ENCODE results near the gene RNF115. TPM values are rescaled to one million over a fixed set of nuclear protein-coding genes. Genes with fewer than 3 reads are reported as not detected.

RNF115 gene
- total and polyA plus RNA-seq, 3 donors from 2014 or later, result 13.8 to 29.1 (median 24.4) TPM

GRCh38 chr1:145710291-145711027 is 113.4 kb downstream of the RNF115 start:
- no peak overlapping the region for H3K27ac ChIP-seq
- no peak for DNase-seq
- no peak overlapping the region for H3K4me3 ChIP-seq
- intact Hi-C loops (cut with DNase I; ENCODE audit: low total_unique reads), result no loop called here
- TF ChIP-seq POLR2A (IDR thresholded peaks at IDR 0.05), result no peak
- no peak for TF ChIP-seq CTCF (IDR thresholded peaks at IDR 0.05)
- WGBS, 2 donors, result 82 to 84% methylated on average over 4 of the region's 4 CpGs
- H3K9me3 ChIP-seq, result no peaks in the 10 kb centered on the region
- H3K27me3 ChIP-seq, result no peaks in the 10 kb centered on the region
- H3K4me1 ChIP-seq, result peaks cover 4% of the 10 kb centered on the region
- no peaks in the 10 kb centered on the region for H3K36me3 ChIP-seq (ENCODE audit: low read depth, missing control alignments)

GRCh38 chr1:145708063-145708462 is 115.8 kb downstream of the RNF115 start:
- Histone ChIP-seq H3K27me3 (no peaks in the 10 kb centered on the region), H3K4me1 (no peaks in the 10 kb centered on the region), H3K36me3 (ENCODE audit: low read depth, missing control alignments) (no peaks in the 10 kb centered on the region), H3K9me3 (no peaks in the 10 kb centered on the region), H3K4me3 (no peak overlapping the region), H3K27ac (no peak overlapping the region)
- TF ChIP-seq CTCF (IDR thresholded peaks at IDR 0.05) (no peak), POLR2A (IDR thresholded peaks at IDR 0.05) (no peak)
- DNase-seq, result no peak
- intact Hi-C loops (cut with DNase I; ENCODE audit: low total_unique reads), result no loop called here
- 30 to 59% methylated on average over 2 to 7 of the region's 7 CpGs for WGBS, 2 donors

GRCh38 chr1:145707183-145707867 is 116.6 kb downstream of the RNF115 start, which contains the start of gene PDZK1:
Gene PDZK1 (minus strand): TSS chr1:145707368. CDS start chr1:145688021, 19,347 bp downstream.
- H3K36me3 ChIP-seq (ENCODE audit: low read depth, missing control alignments), result no peaks in the 10 kb centered on the region
- TF ChIP-seq POLR2A (IDR thresholded peaks at IDR 0.05), result no peak
- no peak for TF ChIP-seq CTCF (IDR thresholded peaks at IDR 0.05)
- no peak within 1 kb of the TSS for H3K27ac ChIP-seq
- H3K4me1 ChIP-seq, result no peaks in the 10 kb centered on the region
- H3K27me3 ChIP-seq, result no peaks in the 10 kb centered on the region
- no peak for DNase-seq
- intact Hi-C loops (cut with DNase I; ENCODE audit: low total_unique reads), result no loop called here
- H3K4me3 ChIP-seq, result no peak within 1 kb of the TSS
- no peaks in the 10 kb centered on the region for H3K9me3 ChIP-seq
- 80 to 82% methylated on average over 6 to 9 of the region's 9 CpGs for WGBS, 2 donors

GRCh38 chr1:145706086-145706664 is 117.7 kb downstream of the RNF115 start:
- no peak overlapping the region for H3K27ac ChIP-seq
- no peaks in the 10 kb centered on the region for H3K9me3 ChIP-seq
- no peaks in the 10 kb centered on the region for H3K27me3 ChIP-seq
- DNase-seq, result no peak
- WGBS, 2 donors, result 88 to 90% methylated on average over 2 of the region's 2 CpGs
- intact Hi-C loops (cut with DNase I; ENCODE audit: low total_unique reads), result no loop called here
- no peaks in the 10 kb centered on the region for H3K4me1 ChIP-seq
- H3K36me3 ChIP-seq (ENCODE audit: low read depth, missing control alignments), result no peaks in the 10 kb centered on the region
- H3K4me3 ChIP-seq, result no peak overlapping the region
- no peak for TF ChIP-seq CTCF (IDR thresholded peaks at IDR 0.05)
- TF ChIP-seq POLR2A (IDR thresholded peaks at IDR 0.05), result no peak
